Heart right ventricle (tissue), 16 donors: Measurements from ENCODE around the gene NVL. TPM values are rescaled to one million over a fixed set of nuclear protein-coding genes. Genes with fewer than 3 reads are reported as not detected.

Experiments used
- ATAC-seq, 8 donors: fragments of 200-7000 bp; cut with Tn5 transposase; one replicate each; pipeline ENCODE4 v1.9.1; 2020; ENCODE audit warnings: mild to moderate bottlenecking in 8 of 8, moderate library complexity in 8 of 8, moderate number of reproducible peaks in 1 of 8
- DNase-seq, 2 donors: peaks; one replicate each; pipeline ENCODE4 v3.0.0-alpha.2; 2020
- H3K27ac ChIP-seq, 10 donors: fragments of 200-600 bp; sonication (generic) in 2 of 10; one replicate each; pipeline versions ENCODE4 v1.5.0 to v1.8.0; 2020 to 2022; ENCODE audit warnings: mild to moderate bottlenecking in 3 of 10
- H3K27me3 ChIP-seq, 7 donors: fragments of 200-600 bp; one replicate each; pipeline ENCODE4 v1.8.0; 2021 to 2022; ENCODE audit warnings: mild to moderate bottlenecking in 2 of 7
- H3K36me3 ChIP-seq, 9 donors: fragments of 200-600 bp; sonication (generic) in 1 of 9; one replicate each; pipeline versions ENCODE4 v1.5.0 to v1.8.0; 2020 to 2022; ENCODE audit warnings: mild to moderate bottlenecking in 2 of 9
- H3K4me1 ChIP-seq, 9 donors: fragments of 200-600 bp; sonication (generic) in 1 of 9; one replicate each; pipeline versions ENCODE4 v1.5.0 to v1.8.0; 2020 to 2022; ENCODE audit warnings: mild to moderate bottlenecking in 4 of 9
- H3K4me3 ChIP-seq, 10 donors: fragments of 200-600 bp; sonication (generic) in 2 of 10; one replicate each; pipeline versions ENCODE4 v1.5.0 to v1.8.0; 2020 to 2022; ENCODE audit warnings: mild to moderate bottlenecking in 7 of 10, moderate library complexity in 2 of 10
- H3K9me3 ChIP-seq, 11 donors: fragments of 200-600 bp in 10 of 11; sonication (generic) in 2 of 11; one replicate each; pipeline versions ENCODE4 v1.5.0 to v1.8.0; 2013 to 2022; ENCODE audit warnings: mild to moderate bottlenecking in 2 of 11, control low read depth in 1 of 11, moderate library complexity in 1 of 11
- WGBS, 2 donors: extraction: QIAGEN DNeasy Blood & Tissue Kit; methylation state at CpG; one replicate each; pipeline ENCODE4 v1.1.7; 2013; ENCODE audit warnings: inconsistent platforms in 1 of 2; 5-methylcytosine and 5-hydroxymethylcytosine counted together
- intact Hi-C, 10 donors: fragments of 100-400 bp; cut with DNase I; formaldehyde crosslinking; loops; one replicate each; pipeline versions ENCODE4 v1.11.1 to v1.14.2; 2022
- polyA plus RNA-seq, 2 donors: library from polyadenylated mRNA; stranded (reverse); fragments of 200-250 nt; gene quantifications; one replicate each; pipeline ENCODE4 v1.2.3, GENCODE V29; 2013
- total RNA-seq, 10 donors: library from RNA; stranded (reverse); fragmentation: NEBNext Ultra II Directional in 3 of 10; extraction: Animal tissue kit (Norgen Biotek cat#: 25700) in 3 of 10; gene quantifications; one replicate each; pipeline versions ENCODE4 v1.2.1 to v1.2.4, GENCODE V29; 2021 to 2023
- TF ChIP-seq, protein P1 (sequence below), 9 donors: fragments of 200-600 bp; sonication (generic) in 2 of 9; IDR thresholded peaks; one replicate each; pipeline versions ENCODE4 v1.5.0 to v1.8.0; 2021 to 2022; ENCODE audit warnings: antibody characterized with exemption in 9 of 9, mild to moderate bottlenecking in 5 of 9, moderate library complexity in 1 of 9
- donor health status: Arrhythmogenic right ventricular cardiomyopathy.
- donor health status: ischemic (EF 13 %, LVEDD 7.1; RV severe dilation, severe dysfunction).
- donor health status: healthy with polysubstance abuse.
- donor health status: DM: no; HTN: yes; CAD: no.
- donor health status: DM: no; HTN: no; CAD: no.
- donor health status: ischemic (EF 25% LVEDD 6.9; RV normal size, moderate dysfunction).
- donor health status: ischemic (EF 25% LVEDD 5.7; RV mildly dilated, moderate dysfunction).
- donor health status: healthy.
- donor health status: DM: yes; HTN: yes; CAD: no.
- donor health status: Ischemic cardiomyopathy.
- donor health status: ischemic (EF 35%, LVEDD 5.7; RV mildly dilated, moderate dysfunction).
- donor health status: nonischemic (EF 11% LVEDD 7.7; RV severe dilation, severe dysfunction).
- donor health status: DM: yes; HTN: yes; CAD: no.
- donor health status: PGD.
- donor health status: ischemic (EF 29% LVEDD 5.4; RV normal size, mild dysfunction).
- donor health status: nonischemic (EF 23%, LVEDD 6.1; RV moderate dilation, normal function).

NVL gene
- total and polyA plus RNA-seq, 12 donors = 7.7 to 37.3 (median 10.5) TPM

DNA sequence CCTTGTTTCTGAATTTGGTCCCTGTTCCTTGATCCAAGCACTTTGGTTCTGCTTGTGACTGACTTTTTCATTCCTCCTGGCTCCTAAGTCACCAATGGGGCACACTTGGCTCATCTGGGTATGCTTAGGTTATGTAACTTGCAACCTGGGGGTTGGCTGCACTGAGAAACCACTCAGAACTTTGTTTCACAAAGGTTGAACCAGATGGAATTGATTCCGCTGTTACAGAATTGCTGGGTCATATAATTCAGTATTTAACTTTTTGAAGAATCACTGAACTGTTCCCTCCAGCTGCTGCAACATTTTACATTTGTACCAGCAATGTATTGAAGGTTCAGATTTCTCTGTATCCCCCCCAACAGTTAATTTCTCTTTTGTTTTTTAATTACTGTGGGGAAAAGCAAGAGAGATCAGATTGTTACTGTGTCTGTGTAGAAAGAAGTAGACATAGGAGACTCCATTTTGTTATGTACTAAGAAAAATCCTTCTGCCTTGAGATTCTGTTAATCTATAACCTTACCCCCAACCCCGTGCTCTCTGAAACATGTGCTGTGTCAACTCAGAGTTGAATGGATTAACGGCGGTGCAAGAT lies 9.6 kb upstream of the NVL start:
- peaks cover 0 to 34% (median 7%) of the 10 kb centered on the region in 7 donors for H3K27me3 ChIP-seq
- DNase-seq (no peak), ATAC-seq (no peak)
- intact Hi-C loops = loop anchor here in 2 of 10 donors (10.0 kb wide), 2 partner anchors 635 to 645 kb away; no protein-coding TSS in a partner anchor
- WGBS, 2 donors = 50 to 67% methylated on average over 2 of the region's 4 CpGs
- H3K4me1 ChIP-seq = peaks cover 0 to 8% (median 5%) of the 10 kb centered on the region in 9 donors
- H3K4me3 ChIP-seq = no peak overlapping the region
- TF ChIP-seq, protein P1, sequence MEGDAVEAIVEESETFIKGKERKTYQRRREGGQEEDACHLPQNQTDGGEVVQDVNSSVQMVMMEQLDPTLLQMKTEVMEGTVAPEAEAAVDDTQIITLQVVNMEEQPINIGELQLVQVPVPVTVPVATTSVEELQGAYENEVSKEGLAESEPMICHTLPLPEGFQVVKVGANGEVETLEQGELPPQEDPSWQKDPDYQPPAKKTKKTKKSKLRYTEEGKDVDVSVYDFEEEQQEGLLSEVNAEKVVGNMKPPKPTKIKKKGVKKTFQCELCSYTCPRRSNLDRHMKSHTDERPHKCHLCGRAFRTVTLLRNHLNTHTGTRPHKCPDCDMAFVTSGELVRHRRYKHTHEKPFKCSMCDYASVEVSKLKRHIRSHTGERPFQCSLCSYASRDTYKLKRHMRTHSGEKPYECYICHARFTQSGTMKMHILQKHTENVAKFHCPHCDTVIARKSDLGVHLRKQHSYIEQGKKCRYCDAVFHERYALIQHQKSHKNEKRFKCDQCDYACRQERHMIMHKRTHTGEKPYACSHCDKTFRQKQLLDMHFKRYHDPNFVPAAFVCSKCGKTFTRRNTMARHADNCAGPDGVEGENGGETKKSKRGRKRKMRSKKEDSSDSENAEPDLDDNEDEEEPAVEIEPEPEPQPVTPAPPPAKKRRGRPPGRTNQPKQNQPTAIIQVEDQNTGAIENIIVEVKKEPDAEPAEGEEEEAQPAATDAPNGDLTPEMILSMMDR (IDR thresholded peaks at IDR 0.05) = no peak
- H3K27ac ChIP-seq = no peak overlapping the region
- H3K9me3 ChIP-seq = peaks cover 0 to 24% (median 16%) of the 10 kb centered on the region in 11 donors
- no peaks in the 10 kb centered on the region for H3K36me3 ChIP-seq

DNA sequence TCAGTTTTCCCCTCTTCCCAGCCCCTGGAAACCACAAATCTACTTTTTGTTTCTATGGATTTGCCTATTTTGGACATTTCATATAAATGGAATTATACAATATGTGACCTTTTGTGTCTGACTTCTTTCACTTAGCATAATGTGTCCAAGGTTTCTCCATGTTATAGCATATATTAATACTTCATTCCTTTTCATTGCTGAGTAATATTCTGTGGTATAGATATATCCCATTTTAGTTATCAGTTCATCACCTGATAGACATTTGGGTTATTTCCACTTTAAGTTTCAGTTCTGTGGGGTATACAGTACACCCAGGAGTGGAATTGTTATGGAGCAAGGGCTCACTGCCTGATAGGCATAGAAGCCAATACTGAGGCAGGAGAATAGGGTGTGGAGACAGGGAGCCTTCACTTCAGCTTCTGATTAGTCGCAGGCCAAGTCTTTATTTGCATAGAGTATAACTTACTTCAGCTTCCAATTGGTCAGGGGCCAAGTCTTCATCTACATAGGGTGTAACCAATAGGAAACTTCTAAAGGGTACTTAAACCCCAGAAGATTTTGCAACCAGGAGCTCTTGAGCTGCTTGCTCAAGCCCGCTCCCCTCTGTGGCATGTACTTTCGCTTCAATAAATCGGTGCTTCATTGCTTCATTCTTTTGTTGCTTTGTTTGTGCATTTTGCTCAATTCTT lies 8.3 kb upstream of the NVL start:
- intact Hi-C loops = loop anchor here in 2 of 10 donors (10.0 kb wide), 2 partner anchors 633 to 643 kb away; no protein-coding TSS in a partner anchor
- H3K4me3 ChIP-seq = no peak overlapping the region
- H3K27me3 ChIP-seq = peaks cover 0 to 34% (median 7%) of the 10 kb centered on the region in 7 donors
- no peak for DNase-seq
- H3K27ac ChIP-seq = no peak overlapping the region
- ATAC-seq = no peak
- H3K36me3 ChIP-seq = no peaks in the 10 kb centered on the region
- H3K4me1 ChIP-seq = peaks cover 0 to 12% (median 5%) of the 10 kb centered on the region in 9 donors
- WGBS, 2 donors = 80 to 96% methylated on average over 4 of the region's 4 CpGs
- TF ChIP-seq, protein P1 (IDR thresholded peaks at IDR 0.05) = no peak
- H3K9me3 ChIP-seq = peaks cover 0 to 12% (median 4%) of the 10 kb centered on the region in 11 donors

DNA sequence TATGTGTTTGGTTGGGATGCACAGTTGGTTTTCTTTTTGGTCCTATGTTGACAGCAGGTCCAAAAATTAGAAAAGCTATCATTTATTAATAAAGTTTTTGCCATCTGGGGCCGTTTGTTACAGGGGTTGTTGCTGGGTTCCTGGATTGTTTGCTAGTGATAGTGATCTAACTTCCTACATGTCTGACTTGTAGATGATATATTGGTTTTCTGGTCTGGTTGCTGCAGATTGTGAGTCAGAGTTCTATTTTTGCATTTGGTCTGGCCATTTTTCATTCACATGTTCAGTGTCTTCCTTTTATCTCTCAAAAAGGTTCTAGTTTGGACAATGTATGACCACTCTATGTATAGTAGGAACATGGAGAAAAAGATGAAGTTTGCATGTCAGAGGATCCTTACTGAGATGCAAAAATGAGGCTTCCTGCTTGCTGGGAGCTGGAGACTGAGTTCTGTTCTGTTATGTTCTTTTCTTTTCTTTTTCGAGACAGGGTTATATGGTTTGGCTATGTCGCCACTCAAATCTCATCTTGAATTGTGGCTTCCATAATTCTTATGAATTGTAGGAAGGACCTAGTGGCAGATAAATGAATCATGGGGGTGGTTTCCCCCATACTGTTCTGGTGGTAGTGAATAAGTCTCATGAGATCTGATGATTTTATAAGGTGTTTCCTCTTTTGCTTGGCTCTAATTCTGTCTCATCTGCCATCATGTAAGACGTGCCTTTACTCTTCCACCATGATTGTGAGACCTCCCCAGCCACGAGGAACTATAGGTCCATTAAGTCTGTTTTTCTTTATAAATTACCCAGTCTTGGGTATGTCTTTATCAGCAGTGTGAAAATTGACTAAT lies 4.2 kb upstream of the NVL start:
- Histone ChIP-seq H3K4me3 (no peak overlapping the region), H3K27ac (no peak overlapping the region), H3K4me1 (peaks cover under 1 to 17% (median 11%) of the 10 kb centered on the region in 9 donors), H3K36me3 (no peaks in the 10 kb centered on the region), H3K27me3 (peaks cover 0 to 10% (median 0%) of the 10 kb centered on the region in 7 donors), H3K9me3 (no peaks in the 10 kb centered on the region)
- DNase-seq = no peak
- TF ChIP-seq, protein P1 (IDR thresholded peaks at IDR 0.05) = no peak
- WGBS, 2 donors = 46 to 57% methylated on average over 5 of the region's 5 CpGs
- intact Hi-C loops = loop anchor here in 9 of 10 donors (1.0 to 10.0 kb wide), 8 partner anchors 217 to 639 kb away; partner anchors contain the start of gene FBXO28 (in 3 of the 9)
- ATAC-seq = no peak
